Osteoblast (primary cell): Measurements from ENCODE around the gene SH3BP5. TPM values are rescaled to one million over a fixed set of nuclear protein-coding genes. Genes with fewer than 3 reads are reported as not detected.
A peak's percentile ranks its signal among the peaks of the same experiment; 100 is the strongest.

ENCODE experiments used
- DNase-seq: peaks from one replicate; pipeline ENCODE4 v3.0.0; 2011; ENCODE audit warnings: low spot score, mixed read lengths; ENCODE audit not compliant: insufficient read length; ENCODE audit errors: missing footprints
- H2AFZ ChIP-seq: 2 replicates; pipeline ENCODE4 v1.6.0; 2011; ENCODE audit warnings: mild to moderate bottlenecking, low read length
- H3K27ac ChIP-seq: 2 replicates; pipeline ENCODE4 v1.5.1; 2011; ENCODE audit warnings: mild to moderate bottlenecking, low read depth, low read length, moderate library complexity
- H3K27me3 ChIP-seq: 2 replicates; pipeline ENCODE4 v1.6.0; 2012; ENCODE audit warnings: mild to moderate bottlenecking, control low read depth, inconsistent platforms, low read length, moderate library complexity; ENCODE audit not compliant: insufficient read depth
- H3K36me3 ChIP-seq: 2 replicates; pipeline ENCODE4 v1.5.1; 2011; ENCODE audit warnings: mild to moderate bottlenecking, low read length, control low read depth, moderate library complexity; ENCODE audit not compliant: insufficient read depth
- H3K4me1 ChIP-seq: 2 replicates; pipeline ENCODE4 v1.5.1; 2011; ENCODE audit warnings: mild to moderate bottlenecking, low read length, control low read depth, moderate library complexity; ENCODE audit not compliant: insufficient read depth
- H3K4me2 ChIP-seq: 2 replicates; pipeline ENCODE4 v1.6.0; 2011; ENCODE audit warnings: mild to moderate bottlenecking, low read length; ENCODE audit not compliant: insufficient read depth
- H3K4me3 ChIP-seq: fragments of 200-600 bp; sonication (generic); 3 replicates; pipeline ENCODE4 v1.5.1; 2012; ENCODE audit warnings: mild to moderate bottlenecking, low read length, inconsistent platforms; ENCODE audit not compliant: insufficient read depth
- H3K79me2 ChIP-seq: 2 replicates; pipeline ENCODE4 v1.6.0; 2012; ENCODE audit warnings: mild to moderate bottlenecking, low read length, control low read depth, inconsistent platforms; ENCODE audit not compliant: insufficient read depth
- H3K9me3 ChIP-seq: 2 replicates; pipeline ENCODE4 v1.5.1; 2011; ENCODE audit warnings: low read depth, low read length, control low read depth
- H4K20me1 ChIP-seq: 2 replicates; pipeline ENCODE4 v1.6.0; 2012; ENCODE audit warnings: mild to moderate bottlenecking, low read length, control low read depth; ENCODE audit not compliant: insufficient read depth
- total RNA-seq: library from RNA; depleted of rRNA; stranded (reverse); fragments of >200 nt; gene quantifications from 2 replicates; pipeline ENCODE4 v1.2.3, GENCODE V29; 2012
- TF ChIP-seq, protein P1 (sequence below): IDR thresholded peaks from 2 replicates; pipeline ENCODE4 v1.5.1; 2011; ENCODE audit warnings: mild to moderate bottlenecking, low read depth, low read length, moderate library complexity; ENCODE audit errors: extremely low read depth

SH3BP5 gene
- total RNA-seq, 1 donor: 67.3 TPM

DNA sequence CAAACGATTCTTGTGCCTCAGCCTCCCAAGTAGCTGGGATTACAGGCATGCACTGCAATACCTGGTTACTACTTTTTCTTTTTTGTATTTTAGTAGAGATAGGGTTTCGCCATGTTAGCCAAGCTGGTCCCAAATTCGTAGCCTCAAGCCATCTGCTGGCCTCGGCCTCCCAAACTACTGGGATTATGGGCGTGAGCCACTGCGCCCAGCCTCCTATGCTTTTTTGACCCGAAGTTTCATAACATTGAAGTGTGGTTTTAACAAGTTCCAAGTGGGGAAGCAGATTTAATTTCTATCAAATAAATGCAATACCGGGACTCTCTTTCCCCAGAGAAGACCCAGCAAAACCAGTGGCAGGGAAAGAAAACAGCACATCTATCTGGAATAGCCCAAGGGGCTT is 13.7 kb downstream of the SH3BP5 start:
- Histone ChIP-seq H3K4me3 (no peak overlapping the region), H3K27me3 (no peaks in the 10 kb centered on the region), H3K4me2 (peak overlapping the region; percentile 76), H3K27ac (peak overlapping the region; percentile 95), H4K20me1 (no peaks in the 10 kb centered on the region), H3K4me1 (peaks cover 68% of the 10 kb centered on the region), H3K9me3 (no peaks in the 10 kb centered on the region), H3K79me2 (peaks cover 72% of the 10 kb centered on the region), H3K36me3 (no peaks in the 10 kb centered on the region), H2AFZ (no peak overlapping the region)
- DNase-seq: no peak
- TF ChIP-seq, protein P1, sequence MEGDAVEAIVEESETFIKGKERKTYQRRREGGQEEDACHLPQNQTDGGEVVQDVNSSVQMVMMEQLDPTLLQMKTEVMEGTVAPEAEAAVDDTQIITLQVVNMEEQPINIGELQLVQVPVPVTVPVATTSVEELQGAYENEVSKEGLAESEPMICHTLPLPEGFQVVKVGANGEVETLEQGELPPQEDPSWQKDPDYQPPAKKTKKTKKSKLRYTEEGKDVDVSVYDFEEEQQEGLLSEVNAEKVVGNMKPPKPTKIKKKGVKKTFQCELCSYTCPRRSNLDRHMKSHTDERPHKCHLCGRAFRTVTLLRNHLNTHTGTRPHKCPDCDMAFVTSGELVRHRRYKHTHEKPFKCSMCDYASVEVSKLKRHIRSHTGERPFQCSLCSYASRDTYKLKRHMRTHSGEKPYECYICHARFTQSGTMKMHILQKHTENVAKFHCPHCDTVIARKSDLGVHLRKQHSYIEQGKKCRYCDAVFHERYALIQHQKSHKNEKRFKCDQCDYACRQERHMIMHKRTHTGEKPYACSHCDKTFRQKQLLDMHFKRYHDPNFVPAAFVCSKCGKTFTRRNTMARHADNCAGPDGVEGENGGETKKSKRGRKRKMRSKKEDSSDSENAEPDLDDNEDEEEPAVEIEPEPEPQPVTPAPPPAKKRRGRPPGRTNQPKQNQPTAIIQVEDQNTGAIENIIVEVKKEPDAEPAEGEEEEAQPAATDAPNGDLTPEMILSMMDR: no peak

DNA sequence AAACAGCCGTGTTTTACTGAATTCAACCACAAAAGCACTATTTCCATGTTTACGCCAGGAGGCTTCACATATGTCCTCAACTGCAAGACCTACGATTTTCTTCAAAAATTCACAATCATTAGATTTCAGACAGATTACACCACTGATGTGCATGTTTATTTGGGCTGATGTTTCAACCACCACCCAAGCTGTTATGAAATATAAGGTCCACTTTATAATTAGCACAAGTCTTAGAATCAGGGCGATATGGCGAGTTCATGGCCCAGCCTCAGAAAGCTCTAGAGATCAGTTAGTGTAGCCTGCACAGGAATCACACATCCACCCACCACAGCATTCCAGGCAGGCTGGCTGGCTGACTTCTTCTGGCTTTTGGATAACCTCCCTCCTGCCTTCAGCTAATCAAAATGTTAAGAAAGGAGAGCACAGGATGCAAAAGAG is 15.4 kb downstream of the SH3BP5 start:
- H3K79me2 ChIP-seq: peaks cover 68% of the 10 kb centered on the region
- peak; percentile 68 for DNase-seq
- H3K4me3 ChIP-seq: peak overlapping the region; percentile 47
- TF ChIP-seq, protein P1: no peak
- H3K27me3 ChIP-seq: no peaks in the 10 kb centered on the region
- no peaks in the 10 kb centered on the region for H4K20me1 ChIP-seq
- no peaks in the 10 kb centered on the region for H3K9me3 ChIP-seq
- H3K36me3 ChIP-seq: no peaks in the 10 kb centered on the region
- H3K4me1 ChIP-seq: peaks cover 68% of the 10 kb centered on the region
- H3K4me2 ChIP-seq: peak overlapping the region; percentile 79
- peak overlapping the region; percentile 95 for H3K27ac ChIP-seq
- H2AFZ ChIP-seq: no peak overlapping the region

DNA sequence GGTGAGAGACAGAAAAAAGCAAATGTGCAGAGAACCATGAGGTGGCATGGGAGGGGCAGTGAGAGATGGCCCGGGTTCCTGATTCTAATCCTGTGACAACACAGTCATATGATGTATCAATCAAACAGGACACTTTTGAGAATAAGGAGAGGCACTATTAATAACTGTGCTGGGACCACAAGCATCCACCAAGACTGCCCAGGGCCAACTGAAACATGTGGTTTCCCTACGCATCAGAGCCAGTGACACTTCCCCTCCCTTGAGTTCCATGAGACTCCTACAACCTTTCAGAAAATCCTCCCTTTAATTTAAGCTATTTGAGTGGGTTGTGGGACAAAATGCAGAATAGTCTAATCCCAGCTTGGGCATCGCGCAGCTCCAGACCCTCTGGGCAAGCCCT is 17.4 kb downstream of the SH3BP5 start:
- Histone ChIP-seq H4K20me1 (peaks cover 3% of the 10 kb centered on the region), H3K79me2 (peaks cover 62% of the 10 kb centered on the region), H3K4me3 (no peak overlapping the region), H2AFZ (no peak overlapping the region), H3K36me3 (no peaks in the 10 kb centered on the region), H3K4me1 (peaks cover 67% of the 10 kb centered on the region), H3K9me3 (no peaks in the 10 kb centered on the region), H3K27ac (peak overlapping the region; percentile 95), H3K27me3 (no peaks in the 10 kb centered on the region), H3K4me2 (peak overlapping the region; percentile 31)
- TF ChIP-seq, protein P1: no peak
- DNase-seq: peak; percentile 82

DNA sequence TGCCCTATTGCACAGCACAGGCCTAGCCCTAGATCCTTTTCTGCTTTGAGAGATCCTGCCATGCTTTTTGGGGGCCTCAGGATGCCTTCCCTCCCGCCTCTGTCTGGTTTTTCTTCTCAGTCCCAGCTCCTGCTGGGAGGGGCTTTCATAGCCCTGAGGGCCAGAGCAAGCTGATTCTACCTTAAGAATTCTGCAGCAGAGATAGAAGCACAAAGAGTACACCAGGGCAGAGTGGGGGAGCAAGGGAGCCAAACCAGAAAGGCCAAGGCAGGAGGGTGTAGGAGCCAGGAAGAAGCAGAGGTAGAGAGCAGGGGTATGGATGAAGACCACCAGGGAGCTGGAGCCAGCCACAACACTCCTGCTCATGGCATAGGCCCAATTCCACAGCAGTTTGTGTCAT is 18.1 kb downstream of the SH3BP5 start:
- H3K27ac ChIP-seq: peak overlapping the region; percentile 95
- peaks cover 6% of the 10 kb centered on the region for H4K20me1 ChIP-seq
- no peaks in the 10 kb centered on the region for H3K27me3 ChIP-seq
- no peak for DNase-seq
- H3K4me2 ChIP-seq: no peak overlapping the region
- H3K4me1 ChIP-seq: peaks cover 67% of the 10 kb centered on the region
- H2AFZ ChIP-seq: no peak overlapping the region
- H3K36me3 ChIP-seq: no peaks in the 10 kb centered on the region
- no peaks in the 10 kb centered on the region for H3K9me3 ChIP-seq
- no peak overlapping the region for H3K4me3 ChIP-seq
- peaks cover 61% of the 10 kb centered on the region for H3K79me2 ChIP-seq
- TF ChIP-seq, protein P1: no peak
